ENCODE results near the gene PRR13. TPM values are rescaled to one million over a fixed set of nuclear protein-coding genes. Genes with fewer than 3 reads are reported as not detected.

PRR13 gene
- total RNA-seq, 4 donors from 2014 or later = 160 to 541 (median 423) TPM

GRCh38 chr12:53459097-53459496 lies 17.6 kb downstream of the PRR13 start:
- no peak overlapping the region for H3K4me3 ChIP-seq
- TF ChIP-seq CTCF (IDR thresholded peaks at IDR 0.05) = no peak
- peaks cover 0 to 100% (median 3%) of the 10 kb centered on the region in 3 donors for H3K36me3 ChIP-seq
- H3K4me1 ChIP-seq = peaks cover 0 to 14% (median 0%) of the 10 kb centered on the region in 4 donors
- H3K9me3 ChIP-seq = no peaks in the 10 kb centered on the region
- no peak for DNase-seq
- no peak overlapping the region for H3K27ac ChIP-seq
- no peaks in the 10 kb centered on the region for H3K27me3 ChIP-seq

GRCh38 chr12:53461059-53461458 lies 19.5 kb downstream of the PRR13 start:
- Histone ChIP-seq H3K36me3 (peaks cover 0 to 100% (median 3%) of the 10 kb centered on the region in 3 donors), H3K4me3 (no peak overlapping the region), H3K4me1 (peaks cover 0 to 7% (median 0%) of the 10 kb centered on the region in 4 donors), H3K9me3 (no peaks in the 10 kb centered on the region), H3K27ac (no peak overlapping the region), H3K27me3 (no peaks in the 10 kb centered on the region)
- TF ChIP-seq POLR2A (IDR thresholded peaks at IDR 0.05) = no peak
- no peak for TF ChIP-seq CTCF (IDR thresholded peaks at IDR 0.05)
- no peak for DNase-seq

DNA sequence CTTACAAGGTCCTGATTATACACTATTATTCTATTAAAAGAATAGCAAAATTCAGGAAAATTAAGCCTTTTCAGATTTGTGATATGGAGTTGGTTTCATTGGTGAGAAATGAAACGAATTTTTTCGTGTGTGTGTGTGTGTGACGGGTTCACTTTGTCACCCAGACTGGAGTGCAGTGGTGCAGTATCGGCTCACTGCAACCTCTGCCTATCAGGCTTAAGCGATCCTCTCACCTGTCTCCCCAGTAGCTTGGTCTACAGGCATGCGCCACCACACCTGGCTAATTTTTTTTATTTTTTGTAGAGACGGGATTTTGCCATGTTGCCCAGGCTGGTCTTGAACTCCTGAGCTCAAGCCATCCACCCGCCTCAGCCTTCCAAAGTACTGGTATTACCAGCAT lies 20.1 kb downstream of the PRR13 start:
- H3K36me3 ChIP-seq = peaks cover 0 to 100% (median 3%) of the 10 kb centered on the region in 3 donors
- H3K9me3 ChIP-seq = no peaks in the 10 kb centered on the region
- TF ChIP-seq POLR2A (IDR thresholded peaks at IDR 0.05) = no peak
- TF ChIP-seq CTCF (IDR thresholded peaks at IDR 0.05) = no peak

GRCh38 chr12:53462935-53463334 lies 21.4 kb downstream of the PRR13 start:
- TF ChIP-seq POLR2A (IDR thresholded peaks at IDR 0.05) (no peak), CTCF (IDR thresholded peaks at IDR 0.05) (no peak)
- peaks cover 0 to 100% (median 3%) of the 10 kb centered on the region in 3 donors for H3K36me3 ChIP-seq
- H3K4me1 ChIP-seq = peaks cover 0 to 7% (median 0%) of the 10 kb centered on the region in 4 donors
- H3K27ac ChIP-seq = no peak overlapping the region
- DNase-seq = no peak
- no peaks in the 10 kb centered on the region for H3K27me3 ChIP-seq
- no peaks in the 10 kb centered on the region for H3K9me3 ChIP-seq
- H3K4me3 ChIP-seq = no peak overlapping the region

More for the DNA sequence above, 20.1 kb downstream of the PRR13 start:
- Histone ChIP-seq H3K4me1 (peaks cover 0 to 7% (median 0%) of the 10 kb centered on the region in 4 donors), H3K27ac (no peak overlapping the region), H3K27me3 (no peaks in the 10 kb centered on the region), H3K4me3 (no peak overlapping the region)
- DNase-seq = no peak

DNA sequence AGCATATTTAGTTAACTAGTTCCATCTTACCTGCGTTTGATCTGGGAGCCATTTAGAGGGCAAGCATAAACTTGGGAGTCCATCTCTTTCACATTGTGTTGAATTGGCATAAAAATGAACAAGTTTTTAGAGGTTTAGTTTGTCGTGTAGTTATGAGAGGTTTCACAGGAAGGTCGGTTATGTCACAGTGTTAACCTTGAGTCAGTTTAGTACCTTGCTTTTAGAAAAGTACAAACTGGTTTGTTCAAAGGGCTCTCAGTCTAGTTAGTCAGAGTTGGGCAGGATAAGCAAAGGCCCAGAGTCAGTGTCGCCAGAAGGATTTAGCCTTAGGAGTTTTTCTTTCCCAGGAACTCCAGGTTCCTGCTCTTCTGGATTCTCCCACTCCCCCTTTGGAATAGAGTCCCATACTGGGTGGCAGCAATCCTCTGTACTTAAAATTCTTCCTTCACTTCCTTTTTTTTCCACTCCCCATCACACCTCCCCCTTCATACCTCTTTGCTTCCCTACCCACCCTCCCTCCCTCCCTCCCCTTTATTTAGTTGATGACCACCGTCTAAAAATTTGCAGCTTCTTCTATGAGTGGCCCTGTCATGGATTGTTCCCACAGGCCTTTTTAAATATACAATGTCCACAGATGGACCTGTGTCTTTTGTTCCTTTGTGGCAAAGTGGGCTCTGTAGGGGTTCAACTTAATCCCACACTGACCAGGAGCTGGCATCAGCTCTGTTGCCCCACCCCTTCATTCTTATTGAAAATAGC lies 22.4 kb downstream of the PRR13 start:
- no peak for DNase-seq
- TF ChIP-seq POLR2A (IDR thresholded peaks at IDR 0.05) (no peak), CTCF (IDR thresholded peaks at IDR 0.05) (no peak)
- H3K36me3 ChIP-seq = peaks cover 0 to 100% (median 3%) of the 10 kb centered on the region in 3 donors

More for the DNA sequence above, 22.4 kb downstream of the PRR13 start:
- Histone ChIP-seq H3K4me1 (peaks cover 0 to 7% (median 0%) of the 10 kb centered on the region in 4 donors), H3K27ac (no peak overlapping the region), H3K9me3 (no peaks in the 10 kb centered on the region), H3K4me3 (no peak overlapping the region), H3K27me3 (no peaks in the 10 kb centered on the region)

All from Peyer's patch (tissue), 4 donors.